Ectodermal cell (in vitro differentiated cells): ENCODE measurements around the gene CFAP161. TPM values are rescaled to one million over a fixed set of nuclear protein-coding genes. Genes with fewer than 3 reads are reported as not detected.

ENCODE experiments used
- H3K27ac ChIP-seq: 2 replicates; pipeline ENCODE4 v1.7.0; 2013; ENCODE audit warnings: mild to moderate bottlenecking, low read depth, low read length; ENCODE audit not compliant: insufficient read depth, poor library complexity, severe bottlenecking
- H3K27me3 ChIP-seq: 2 replicates; pipeline ENCODE4 v1.7.0; 2013; ENCODE audit warnings: mild to moderate bottlenecking, low read length; ENCODE audit not compliant: insufficient read depth, control insufficient read depth, poor library complexity, severe bottlenecking
- H3K36me3 ChIP-seq: one replicate; pipeline ENCODE4 v1.7.0; 2013; ENCODE audit warnings: low read length; ENCODE audit not compliant: control insufficient read depth, insufficient read depth
- H3K4me1 ChIP-seq: one replicate; pipeline ENCODE4 v1.7.0; 2013; ENCODE audit warnings: low read length; ENCODE audit not compliant: control insufficient read depth, insufficient read depth
- H3K4me3 ChIP-seq: 2 replicates; pipeline ENCODE4 v1.7.0; 2013; ENCODE audit warnings: low read depth, low read length, control low read depth; ENCODE audit not compliant: insufficient read depth
- H3K9me3 ChIP-seq: 2 replicates; pipeline ENCODE4 v1.7.0; 2013; ENCODE audit warnings: mild to moderate bottlenecking, low read length, moderate library complexity; ENCODE audit not compliant: control insufficient read depth
- WGBS, 2 experiments: methylation state at CpG; one replicate each; pipeline ENCODE4 v1.1.7; 2013; ENCODE audit warnings: missing lambda C conversion rate in 2 of 2; 5-methylcytosine and 5-hydroxymethylcytosine counted together
- polyA plus RNA-seq, 4 experiments: library from polyadenylated mRNA; stranded (reverse); fragments of 50-300 nt; gene quantifications; one replicate each; pipeline ENCODE4 v1.2.3, GENCODE V29; 2013

The CFAP161 gene
- not detected for polyA plus RNA-seq (2013, experiment 1 of 4)
- not detected for polyA plus RNA-seq (2013, experiment 2 of 4)
- polyA plus RNA-seq (2013, experiment 3 of 4) = not detected
- polyA plus RNA-seq (2013, experiment 4 of 4) = not detected

- Histone ChIP-seq H3K4me3 (peak within 1 kb of the TSS; percentile 44), H3K27me3 (peaks cover 56% of the 10 kb centered on the region)
Measured at GRCh38 chr15:81133782-81134461, at the start of gene CFAP161. Gene CFAP161, plus strand, starts transcription at chr15:81134270. Its CDS starts 60 bp downstream, at chr15:81134330.

GRCh38 chr15:81084716-81085115 is 49.4 kb upstream of the CFAP161 start:
- no peak overlapping the region for H3K4me3 ChIP-seq
- no peaks in the 10 kb centered on the region for H3K9me3 ChIP-seq
- no peak overlapping the region for H3K27ac ChIP-seq
- 89 to 91% methylated on average over 4 of the region's 4 CpGs for WGBS, 2 experiments
- H3K36me3 ChIP-seq = no peaks in the 10 kb centered on the region
- no peaks in the 10 kb centered on the region for H3K4me1 ChIP-seq
- H3K27me3 ChIP-seq = no peaks in the 10 kb centered on the region

More at GRCh38 chr15:81133782-81134461, at the start of gene CFAP161:
- Histone ChIP-seq H3K36me3 (no peaks in the 10 kb centered on the region), H3K4me1 (no peaks in the 10 kb centered on the region), H3K27ac (no peak within 1 kb of the TSS), H3K9me3 (no peaks in the 10 kb centered on the region)
- WGBS, 2 experiments = 1% methylated on average over 33 of the region's 33 CpGs

- 100% methylated on average over 1 to 2 of the region's 2 CpGs for WGBS, 2 experiments
- Histone ChIP-seq H3K9me3 (no peaks in the 10 kb centered on the region), H3K36me3 (no peaks in the 10 kb centered on the region)
Measured at GRCh38 chr15:81085213-81085612, 48.9 kb upstream of the CFAP161 start.

GRCh38 chr15:81085898-81086297 is 48.2 kb upstream of the CFAP161 start:
- Histone ChIP-seq H3K27me3 (no peaks in the 10 kb centered on the region), H3K36me3 (no peaks in the 10 kb centered on the region), H3K4me3 (no peak overlapping the region), H3K4me1 (no peaks in the 10 kb centered on the region), H3K27ac (no peak overlapping the region), H3K9me3 (no peaks in the 10 kb centered on the region)
- 97 to 98% methylated on average over 5 of the region's 5 CpGs for WGBS, 2 experiments

More at GRCh38 chr15:81085213-81085612, 48.9 kb upstream of the CFAP161 start:
- Histone ChIP-seq H3K4me3 (no peak overlapping the region), H3K4me1 (no peaks in the 10 kb centered on the region), H3K27ac (no peak overlapping the region), H3K27me3 (no peaks in the 10 kb centered on the region)

GRCh38 chr15:81087066-81087465 is 47.0 kb upstream of the CFAP161 start:
- no peaks in the 10 kb centered on the region for H3K4me1 ChIP-seq
- WGBS, 2 experiments = 93 to 95% methylated on average over 5 of the region's 5 CpGs
- H3K4me3 ChIP-seq = no peak overlapping the region
- no peaks in the 10 kb centered on the region for H3K9me3 ChIP-seq
- no peak overlapping the region for H3K27ac ChIP-seq
- H3K27me3 ChIP-seq = no peaks in the 10 kb centered on the region
- no peaks in the 10 kb centered on the region for H3K36me3 ChIP-seq

GRCh38 chr15:81087694-81088093 is 46.4 kb upstream of the CFAP161 start:
- Histone ChIP-seq H3K27me3 (no peaks in the 10 kb centered on the region), H3K36me3 (no peaks in the 10 kb centered on the region), H3K4me3 (no peak overlapping the region), H3K9me3 (no peaks in the 10 kb centered on the region), H3K27ac (no peak overlapping the region), H3K4me1 (no peaks in the 10 kb centered on the region)
- WGBS, 2 experiments = 77 to 78% methylated on average over 1 of the region's 1 CpG

- H3K9me3 ChIP-seq = no peaks in the 10 kb centered on the region
- H3K4me3 ChIP-seq = no peak overlapping the region
- no peaks in the 10 kb centered on the region for H3K27me3 ChIP-seq
- no peaks in the 10 kb centered on the region for H3K4me1 ChIP-seq
- no peaks in the 10 kb centered on the region for H3K36me3 ChIP-seq
- H3K27ac ChIP-seq = no peak overlapping the region
- 84 to 89% methylated on average over 5 of the region's 5 CpGs for WGBS, 2 experiments
Measured at GRCh38 chr15:81088470-81089013, 45.5 kb upstream of the CFAP161 start.

GRCh38 chr15:81091889-81092558 is 42.0 kb upstream of the CFAP161 start:
- H3K9me3 ChIP-seq = no peaks in the 10 kb centered on the region
- H3K4me1 ChIP-seq = no peaks in the 10 kb centered on the region
- no peak overlapping the region for H3K27ac ChIP-seq
- no peak overlapping the region for H3K4me3 ChIP-seq
- WGBS, 2 experiments = 90 to 92% methylated on average over 13 of the region's 13 CpGs
- no peaks in the 10 kb centered on the region for H3K36me3 ChIP-seq
- no peaks in the 10 kb centered on the region for H3K27me3 ChIP-seq

GRCh38 chr15:81092559-81092902 is 41.5 kb upstream of the CFAP161 start:
- Histone ChIP-seq H3K9me3 (no peaks in the 10 kb centered on the region), H3K4me3 (no peak overlapping the region), H3K27ac (no peak overlapping the region), H3K4me1 (no peaks in the 10 kb centered on the region), H3K36me3 (no peaks in the 10 kb centered on the region), H3K27me3 (no peaks in the 10 kb centered on the region)
- 94 to 96% methylated on average over 5 of the region's 5 CpGs for WGBS, 2 experiments

- no peak overlapping the region for H3K4me3 ChIP-seq
- no peaks in the 10 kb centered on the region for H3K27me3 ChIP-seq
- no peaks in the 10 kb centered on the region for H3K4me1 ChIP-seq
- 92 to 97% methylated on average over 4 to 5 of the region's 5 CpGs for WGBS, 2 experiments
- H3K36me3 ChIP-seq = no peaks in the 10 kb centered on the region
- no peaks in the 10 kb centered on the region for H3K9me3 ChIP-seq
- no peak overlapping the region for H3K27ac ChIP-seq
Measured at GRCh38 chr15:81093961-81094360, 40.1 kb upstream of the CFAP161 start.
